Liver (tissue), 9 donors: ENCODE results near the gene NSG1. TPM values are rescaled to one million over a fixed set of nuclear protein-coding genes. Genes with fewer than 3 reads are reported as not detected.
"Not testable (repeated sequence)": the region's sequence is repeated elsewhere in the genome, so short reads cannot be mapped to it uniquely, and the experiment has no call there.

ENCODE experiments used
- DNase-seq: peaks from one replicate; pipeline ENCODE4 v3.0.0-alpha.2; 2017; ENCODE audit warnings: low spot score
- H3K27ac ChIP-seq, 2 donors: one replicate each; pipeline ENCODE4 v1.7.0; 2013; ENCODE audit warnings: inconsistent platforms in 2 of 2, low read length in 2 of 2, control low read depth in 1 of 2, low read depth in 1 of 2, mild to moderate bottlenecking in 1 of 2
- H3K27me3 ChIP-seq, 4 donors: one replicate each; pipeline versions ENCODE4 v1.6.1 to v1.7.0; 2013; ENCODE audit warnings: low read length in 3 of 4, inconsistent platforms in 1 of 4, mild to moderate bottlenecking in 1 of 4, moderate library complexity in 1 of 4; ENCODE audit not compliant: control insufficient read depth in 4 of 4, insufficient read depth in 4 of 4
- H3K36me3 ChIP-seq, 4 donors: one replicate each; pipeline versions ENCODE4 v1.6.1 to v1.7.0; 2013; ENCODE audit warnings: low read length in 3 of 4, mild to moderate bottlenecking in 3 of 4, low read depth in 1 of 4, moderate library complexity in 1 of 4; ENCODE audit not compliant: control insufficient read depth in 4 of 4, insufficient read depth in 3 of 4
- H3K4me1 ChIP-seq, 4 donors: one replicate each; pipeline versions ENCODE4 v1.6.1 to v1.7.0; 2013; ENCODE audit warnings: low read length in 3 of 4, mild to moderate bottlenecking in 3 of 4, moderate library complexity in 1 of 4; ENCODE audit not compliant: control insufficient read depth in 4 of 4, insufficient read depth in 4 of 4
- H3K4me3 ChIP-seq, 3 donors: one replicate each; pipeline versions ENCODE4 v1.6.1 to v1.7.0; 2013; ENCODE audit warnings: low read length in 3 of 3, control low read depth in 1 of 3, low read depth in 1 of 3, mild to moderate bottlenecking in 1 of 3
- H3K9ac ChIP-seq, 2 donors: one replicate each; pipeline ENCODE4 v1.7.0; 2013; ENCODE audit warnings: low read length in 2 of 2, mild to moderate bottlenecking in 2 of 2, moderate library complexity in 2 of 2, control low read depth in 1 of 2, low read depth in 1 of 2
- H3K9me3 ChIP-seq, 4 donors: one replicate each; pipeline versions ENCODE4 v1.6.1 to v1.7.0; 2013; ENCODE audit warnings: low read length in 3 of 4; ENCODE audit not compliant: control insufficient read depth in 4 of 4
- CTCF ChIP-seq: fragments of 150-350 bp; IDR thresholded peaks from 2 replicates; pipeline ENCODE4 v1.5.1; 2017; ENCODE audit warnings: improper control_type of control experiment, low read depth, low read length; ENCODE audit not compliant: missing input control
- EGR1 ChIP-seq, 2 donors: IDR thresholded peaks; 2 replicates each; pipeline ENCODE4 v1.6.1; 2016 to 2018; ENCODE audit warnings: antibody characterized with exemption in 2 of 2, low read depth in 2 of 2
- FOXA2 ChIP-seq: IDR thresholded peaks from 2 replicates; pipeline ENCODE4 v1.6.1; 2016; ENCODE audit warnings: antibody characterized with exemption
- GABPA ChIP-seq, 2 donors: IDR thresholded peaks in 1 of 2; conservative IDR thresholded peaks in 1 of 2; 2 replicates each; pipeline ENCODE4 v1.6.1; 2016; ENCODE audit warnings: antibody characterized with exemption in 2 of 2, mild to moderate bottlenecking in 1 of 2, moderate library complexity in 1 of 2
- HNF4A ChIP-seq, 2 donors: conservative IDR thresholded peaks; 2 replicates each; pipeline ENCODE4 v1.6.1; 2016; ENCODE audit warnings: antibody characterized with exemption in 2 of 2, mild to moderate bottlenecking in 2 of 2
- HNF4G ChIP-seq: IDR thresholded peaks from 2 replicates; pipeline ENCODE4 v1.6.1; 2016; ENCODE audit warnings: antibody characterized with exemption
- JUND ChIP-seq, 2 donors: IDR thresholded peaks; 2 replicates each; pipeline ENCODE4 v1.6.1; 2016; ENCODE audit warnings: antibody characterized with exemption in 2 of 2
- NR2F2 ChIP-seq: IDR thresholded peaks from 2 replicates; pipeline ENCODE4 v1.6.1; 2016; ENCODE audit warnings: antibody characterized with exemption
- RAD21 ChIP-seq, 2 donors: IDR thresholded peaks; 2 replicates each; pipeline ENCODE4 v1.6.1; 2016; ENCODE audit warnings: antibody characterized with exemption in 2 of 2, mild to moderate bottlenecking in 2 of 2
- RXRA ChIP-seq, 2 donors: IDR thresholded peaks; 2 replicates each; pipeline ENCODE4 v1.6.1; 2017 to 2018; ENCODE audit warnings: antibody characterized with exemption in 2 of 2, mild to moderate bottlenecking in 1 of 2
- SP1 ChIP-seq: IDR thresholded peaks from 2 replicates; pipeline ENCODE4 v1.6.1; 2018; ENCODE audit warnings: antibody characterized with exemption, mild to moderate bottlenecking
- TAF1 ChIP-seq: conservative IDR thresholded peaks from 2 replicates; pipeline ENCODE4 v1.6.1; 2016; ENCODE audit warnings: antibody characterized with exemption, mild to moderate bottlenecking
- YY1 ChIP-seq: IDR thresholded peaks from 2 replicates; pipeline ENCODE4 v1.6.1; 2016; ENCODE audit warnings: antibody characterized with exemption, mild to moderate bottlenecking
- WGBS: extraction: QIAGEN DNeasy Blood & Tissue Kit; methylation state at CpG from one replicate; pipeline ENCODE4 v1.1.7; 2013; 5-methylcytosine and 5-hydroxymethylcytosine counted together
- polyA plus RNA-seq, 2 donors: library from polyadenylated mRNA; stranded (reverse) in 1 of 2; unstranded in 1 of 2; fragments of 200-250 nt in 1 of 2; fragments of >200 nt in 1 of 2; fragmentation: Nextera tagmentation in 1 of 2; extraction: Ambion mirVana in 1 of 2; gene quantifications; one replicate each; pipeline versions ENCODE4 v1.2.1 to v1.2.3, GENCODE V29; 2013 to 2015
- total RNA-seq, 2 donors: library from RNA; depleted of rRNA; stranded (reverse); fragments of >200 nt; gene quantifications; one replicate each; pipeline ENCODE4 v1.2.3, GENCODE V29; 2014
- TF ChIP-seq, protein P1 (sequence below): IDR thresholded peaks from 2 replicates; pipeline ENCODE4 v1.6.1; 2016; ENCODE audit warnings: antibody characterized with exemption
- TF ChIP-seq, protein P2 (sequence below): IDR thresholded peaks from 2 replicates; pipeline ENCODE4 v1.6.1; 2016; ENCODE audit warnings: antibody characterized with exemption, mild to moderate bottlenecking
- donor health status: healthy.
- donor health status: healthy.
- donor health status: healthy.
- donor health status: healthy.
- donor health status: healthy.

NSG1 gene
- total and polyA plus RNA-seq, 4 donors, result under 0.01 to 0.33 (median 0.13) TPM

DNA sequence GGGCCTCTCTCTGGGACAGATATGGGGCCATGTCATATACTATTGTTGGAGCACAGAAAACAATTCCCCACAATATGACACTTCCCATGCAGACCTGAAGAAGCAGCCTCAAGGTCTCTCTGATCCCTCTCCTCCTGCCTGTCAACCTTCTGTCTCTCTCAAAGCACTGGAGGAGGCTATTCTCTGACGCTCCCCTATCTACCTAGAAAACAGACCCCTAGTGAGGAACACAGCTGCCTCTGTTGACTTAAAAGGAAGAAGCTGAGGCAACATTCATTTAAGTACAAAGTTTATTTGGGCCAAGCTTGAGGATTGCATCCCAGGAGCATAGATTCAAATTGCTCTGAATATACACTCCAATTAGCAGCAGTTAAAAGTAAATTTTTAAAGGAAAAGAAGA lies 39.3 kb upstream of the NSG1 start:
- Histone ChIP-seq H3K4me3 (no peak overlapping the region), H3K4me1 (no peaks in the 10 kb centered on the region), H3K27me3 (no peaks in the 10 kb centered on the region), H3K9ac (no peak overlapping the region), H3K36me3 (no peaks in the 10 kb centered on the region), H3K9me3 (no peaks in the 10 kb centered on the region), H3K27ac (no peak overlapping the region)
- DNase-seq, result no peak
- WGBS, result 58% methylated on average over 1 of the region's 1 CpG
- TF ChIP-seq YY1 (no peak), EGR1 (IDR thresholded peaks at IDR 0.05; ENCODE audit: low read depth in 2 of 2) (no peak), HNF4A (conservative IDR thresholded peaks at IDR 0.05) (no peak), TAF1 (no peak), FOXA2 (no peak), CTCF (no peak)

GRCh38 chr4:4348585-4348984 lies 38.3 kb upstream of the NSG1 start:
- not testable (repeated sequence) for DNase-seq, H3K36me3 ChIP-seq, H3K9me3 ChIP-seq, H3K27ac ChIP-seq, H3K27me3 ChIP-seq, H3K4me1 ChIP-seq, H3K4me3 ChIP-seq, H3K9ac ChIP-seq
- 76% methylated on average over 9 of the region's 9 CpGs for WGBS

GRCh38 chr4:4349867-4350266 lies 37.0 kb upstream of the NSG1 start:
- Histone ChIP-seq H3K27ac (no peak overlapping the region), H3K36me3 (no peaks in the 10 kb centered on the region), H3K9me3 (no peaks in the 10 kb centered on the region), H3K4me3 (no peak overlapping the region), H3K9ac (no peak overlapping the region), H3K4me1 (no peaks in the 10 kb centered on the region), H3K27me3 (no peaks in the 10 kb centered on the region)
- TF ChIP-seq RAD21 (IDR thresholded peaks at IDR 0.05) (no peak), NR2F2 (no peak), JUND (IDR thresholded peaks at IDR 0.05) (no peak)
- TF ChIP-seq, protein P1, sequence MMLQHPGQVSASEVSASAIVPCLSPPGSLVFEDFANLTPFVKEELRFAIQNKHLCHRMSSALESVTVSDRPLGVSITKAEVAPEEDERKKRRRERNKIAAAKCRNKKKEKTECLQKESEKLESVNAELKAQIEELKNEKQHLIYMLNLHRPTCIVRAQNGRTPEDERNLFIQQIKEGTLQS, result no peak
- 82% methylated on average over 3 of the region's 3 CpGs for WGBS
- DNase-seq, result no peak

DNA sequence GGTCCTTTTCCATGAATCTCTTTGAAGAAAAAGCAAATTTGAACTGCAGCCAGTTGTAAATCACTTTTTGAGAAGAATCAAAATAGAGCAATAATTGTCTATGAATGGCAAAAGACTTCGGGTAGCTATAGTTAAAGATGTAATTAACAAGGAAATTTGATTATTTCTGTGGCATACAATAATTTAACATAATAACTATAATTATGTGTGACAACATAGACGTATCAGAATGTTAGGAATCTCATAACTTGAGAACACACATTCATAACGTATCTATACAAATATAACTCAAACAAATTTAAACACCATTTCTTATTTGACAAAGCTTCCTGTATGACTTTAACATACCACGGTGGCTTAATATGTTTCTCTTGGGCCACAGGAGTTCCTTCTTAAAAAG lies 36.0 kb upstream of the NSG1 start:
- no peaks in the 10 kb centered on the region for H3K4me1 ChIP-seq
- 85% methylated on average over 4 of the region's 4 CpGs for WGBS

More for the DNA sequence above, 36.0 kb upstream of the NSG1 start:
- Histone ChIP-seq H3K27me3 (no peaks in the 10 kb centered on the region), H3K9me3 (no peaks in the 10 kb centered on the region), H3K4me3 (no peak overlapping the region), H3K36me3 (no peaks in the 10 kb centered on the region), H3K9ac (no peak overlapping the region), H3K27ac (no peak overlapping the region)
- no peak for DNase-seq
- TF ChIP-seq SP1 (no peak), RXRA (IDR thresholded peaks at IDR 0.05) (no peak), HNF4G (no peak), GABPA (IDR thresholded peaks at IDR 0.05 in 1 of 2, conservative IDR thresholded peaks at IDR 0.05 in 1 of 2) (no peak), EGR1 (IDR thresholded peaks at IDR 0.05; ENCODE audit: low read depth in 2 of 2) (no peak), NR2F2 (no peak), CTCF (no peak), FOXA2 (no peak)
- TF ChIP-seq, protein P2, sequence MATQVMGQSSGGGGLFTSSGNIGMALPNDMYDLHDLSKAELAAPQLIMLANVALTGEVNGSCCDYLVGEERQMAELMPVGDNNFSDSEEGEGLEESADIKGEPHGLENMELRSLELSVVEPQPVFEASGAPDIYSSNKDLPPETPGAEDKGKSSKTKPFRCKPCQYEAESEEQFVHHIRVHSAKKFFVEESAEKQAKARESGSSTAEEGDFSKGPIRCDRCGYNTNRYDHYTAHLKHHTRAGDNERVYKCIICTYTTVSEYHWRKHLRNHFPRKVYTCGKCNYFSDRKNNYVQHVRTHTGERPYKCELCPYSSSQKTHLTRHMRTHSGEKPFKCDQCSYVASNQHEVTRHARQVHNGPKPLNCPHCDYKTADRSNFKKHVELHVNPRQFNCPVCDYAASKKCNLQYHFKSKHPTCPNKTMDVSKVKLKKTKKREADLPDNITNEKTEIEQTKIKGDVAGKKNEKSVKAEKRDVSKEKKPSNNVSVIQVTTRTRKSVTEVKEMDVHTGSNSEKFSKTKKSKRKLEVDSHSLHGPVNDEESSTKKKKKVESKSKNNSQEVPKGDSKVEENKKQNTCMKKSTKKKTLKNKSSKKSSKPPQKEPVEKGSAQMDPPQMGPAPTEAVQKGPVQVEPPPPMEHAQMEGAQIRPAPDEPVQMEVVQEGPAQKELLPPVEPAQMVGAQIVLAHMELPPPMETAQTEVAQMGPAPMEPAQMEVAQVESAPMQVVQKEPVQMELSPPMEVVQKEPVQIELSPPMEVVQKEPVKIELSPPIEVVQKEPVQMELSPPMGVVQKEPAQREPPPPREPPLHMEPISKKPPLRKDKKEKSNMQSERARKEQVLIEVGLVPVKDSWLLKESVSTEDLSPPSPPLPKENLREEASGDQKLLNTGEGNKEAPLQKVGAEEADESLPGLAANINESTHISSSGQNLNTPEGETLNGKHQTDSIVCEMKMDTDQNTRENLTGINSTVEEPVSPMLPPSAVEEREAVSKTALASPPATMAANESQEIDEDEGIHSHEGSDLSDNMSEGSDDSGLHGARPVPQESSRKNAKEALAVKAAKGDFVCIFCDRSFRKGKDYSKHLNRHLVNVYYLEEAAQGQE, result no peak
- TF ChIP-seq, protein P1, result no peak
